Left ventricle myocardium inferior (tissue), 1 donor: ENCODE measurements around the gene MAML2. TPM values are rescaled to one million over a fixed set of nuclear protein-coding genes. Genes with fewer than 3 reads are reported as not detected.

Experiments
- DNase-seq: peaks from one replicate; pipeline ENCODE4 v3.0.0-alpha.2; 2020
- H3K27ac ChIP-seq: fragments of 200-600 bp; replicated peaks from 2 replicates; pipeline ENCODE4 v1.8.0; 2021
- H3K27me3 ChIP-seq: fragments of 200-600 bp; 2 replicates; pipeline ENCODE4 v1.8.0; 2021; ENCODE audit warnings: low read depth
- H3K36me3 ChIP-seq: fragments of 200-600 bp; 2 replicates; pipeline ENCODE4 v1.8.0; 2021
- H3K4me1 ChIP-seq: fragments of 200-600 bp; 2 replicates; pipeline ENCODE4 v1.8.0; 2021
- H3K4me3 ChIP-seq: fragments of 200-600 bp; 2 replicates; pipeline ENCODE4 v1.8.0; 2021; ENCODE audit warnings: mild to moderate bottlenecking, moderate library complexity
- H3K9me3 ChIP-seq: fragments of 200-600 bp; replicated peaks from 2 replicates; pipeline ENCODE4 v1.8.0; 2021
- intact Hi-C: fragments of 100-400 bp; cut with micrococcal nuclease; formaldehyde crosslinking; loops from one replicate; pipeline ENCODE4 v1.11.0; 2022
- total RNA-seq: library from RNA; stranded (reverse); fragmentation: NEBNext Ultra II Directional; extraction: Animal tissue kit (Norgen Biotek cat#: 25700); gene quantifications from one replicate; pipeline ENCODE4 v1.2.1, GENCODE V29; 2021
- TF ChIP-seq, protein P1 (sequence below): fragments of 200-600 bp; IDR thresholded peaks from 2 replicates; pipeline ENCODE4 v1.8.0; 2021; ENCODE audit warnings: antibody characterized with exemption, mild to moderate bottlenecking, borderline replicate concordance
- donor health status: DM: no; HTN: yes; CAD: no; lungs with severe emphysema.

MAML2 gene
- total RNA-seq, 1 donor from 2014 or later, result 4.5 TPM

DNA sequence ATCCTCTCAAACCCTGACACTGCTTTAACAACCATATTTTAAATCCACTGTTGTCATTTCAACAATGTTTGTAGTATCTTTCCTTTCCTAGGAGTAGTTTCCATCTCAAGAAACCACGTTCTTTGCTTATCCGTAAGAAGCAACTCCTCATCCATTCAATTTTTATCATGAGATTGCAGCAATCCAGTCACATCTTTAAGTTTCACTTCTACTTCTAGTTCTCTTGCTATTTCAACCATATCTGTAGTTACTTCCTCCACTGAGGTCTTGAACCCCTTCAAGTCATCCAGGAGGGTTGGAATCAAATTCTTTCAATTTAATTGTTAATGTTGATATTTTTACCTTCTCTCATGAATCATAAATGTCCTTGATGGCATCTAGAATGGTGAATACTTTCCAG, 24.3 kb upstream of the MAML2 start:
- intact Hi-C loops, result no loop called here
- Histone ChIP-seq H3K9me3 (peaks cover 10% of the 10 kb centered on the region), H3K4me1 (no peaks in the 10 kb centered on the region), H3K27ac (no peak overlapping the region), H3K27me3 (no peaks in the 10 kb centered on the region), H3K4me3 (no peak overlapping the region), H3K36me3 (peaks cover 79% of the 10 kb centered on the region)
- TF ChIP-seq, protein P1, sequence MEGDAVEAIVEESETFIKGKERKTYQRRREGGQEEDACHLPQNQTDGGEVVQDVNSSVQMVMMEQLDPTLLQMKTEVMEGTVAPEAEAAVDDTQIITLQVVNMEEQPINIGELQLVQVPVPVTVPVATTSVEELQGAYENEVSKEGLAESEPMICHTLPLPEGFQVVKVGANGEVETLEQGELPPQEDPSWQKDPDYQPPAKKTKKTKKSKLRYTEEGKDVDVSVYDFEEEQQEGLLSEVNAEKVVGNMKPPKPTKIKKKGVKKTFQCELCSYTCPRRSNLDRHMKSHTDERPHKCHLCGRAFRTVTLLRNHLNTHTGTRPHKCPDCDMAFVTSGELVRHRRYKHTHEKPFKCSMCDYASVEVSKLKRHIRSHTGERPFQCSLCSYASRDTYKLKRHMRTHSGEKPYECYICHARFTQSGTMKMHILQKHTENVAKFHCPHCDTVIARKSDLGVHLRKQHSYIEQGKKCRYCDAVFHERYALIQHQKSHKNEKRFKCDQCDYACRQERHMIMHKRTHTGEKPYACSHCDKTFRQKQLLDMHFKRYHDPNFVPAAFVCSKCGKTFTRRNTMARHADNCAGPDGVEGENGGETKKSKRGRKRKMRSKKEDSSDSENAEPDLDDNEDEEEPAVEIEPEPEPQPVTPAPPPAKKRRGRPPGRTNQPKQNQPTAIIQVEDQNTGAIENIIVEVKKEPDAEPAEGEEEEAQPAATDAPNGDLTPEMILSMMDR, result no peak
- no peak for DNase-seq

- intact Hi-C loops, result no loop called here
- no peak for DNase-seq
- Histone ChIP-seq H3K27ac (no peak overlapping the region), H3K36me3 (peaks cover 78% of the 10 kb centered on the region), H3K4me1 (no peaks in the 10 kb centered on the region), H3K27me3 (no peaks in the 10 kb centered on the region), H3K4me3 (no peak overlapping the region), H3K9me3 (peaks cover 10% of the 10 kb centered on the region)
- TF ChIP-seq, protein P1, result no peak
Measured at GRCh38 chr11:96366024-96366423, 23.0 kb upstream of the MAML2 start.

- H3K27ac ChIP-seq, result no peak overlapping the region
- peaks cover 10% of the 10 kb centered on the region for H3K9me3 ChIP-seq
- TF ChIP-seq, protein P1, result no peak
- no peaks in the 10 kb centered on the region for H3K27me3 ChIP-seq
- H3K4me3 ChIP-seq, result no peak overlapping the region
- intact Hi-C loops, result no loop called here
- peaks cover 73% of the 10 kb centered on the region for H3K36me3 ChIP-seq
- no peaks in the 10 kb centered on the region for H3K4me1 ChIP-seq
- DNase-seq, result no peak
Measured at GRCh38 chr11:96365493-96365892, 22.5 kb upstream of the MAML2 start.

DNA sequence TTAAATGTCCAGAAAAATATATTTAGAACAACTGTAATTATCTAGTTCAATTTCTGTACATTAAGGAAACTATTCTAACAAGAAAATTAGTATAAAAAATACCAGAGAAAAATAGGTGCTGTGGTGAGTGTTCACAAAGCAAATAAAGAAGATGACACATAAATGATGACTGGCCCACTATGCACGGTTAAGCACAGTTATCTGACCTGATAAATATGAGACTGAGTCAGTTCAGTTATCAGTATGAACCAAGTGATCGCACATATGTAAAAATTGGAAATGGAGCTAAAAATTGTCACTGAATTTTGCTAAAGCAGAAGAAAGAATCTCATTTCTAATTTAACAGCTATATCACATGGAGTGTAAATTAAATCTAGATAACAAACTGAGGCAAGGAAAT, 18.8 kb upstream of the MAML2 start:
- intact Hi-C loops, result no loop called here
- H3K27me3 ChIP-seq, result no peaks in the 10 kb centered on the region
- H3K36me3 ChIP-seq, result peaks cover 66% of the 10 kb centered on the region

GRCh38 chr11:96358321-96358720, 15.3 kb upstream of the MAML2 start:
- Histone ChIP-seq H3K4me1 (no peaks in the 10 kb centered on the region), H3K27ac (no peak overlapping the region), H3K27me3 (no peaks in the 10 kb centered on the region), H3K9me3 (no peaks in the 10 kb centered on the region), H3K4me3 (no peak overlapping the region), H3K36me3 (peaks cover 73% of the 10 kb centered on the region)
- TF ChIP-seq, protein P1, result no peak
- intact Hi-C loops, result loop anchor here (10.0 kb wide), 1 partner anchor 514 kb away; no protein-coding TSS in a partner anchor
- no peak for DNase-seq

More for the DNA sequence above, 18.8 kb upstream of the MAML2 start:
- Histone ChIP-seq H3K4me1 (no peaks in the 10 kb centered on the region), H3K9me3 (no peaks in the 10 kb centered on the region), H3K27ac (no peak overlapping the region), H3K4me3 (no peak overlapping the region)
- no peak for DNase-seq
- TF ChIP-seq, protein P1, result no peak

- H3K4me3 ChIP-seq, result no peak overlapping the region
- H3K36me3 ChIP-seq, result peaks cover 77% of the 10 kb centered on the region
- DNase-seq, result no peak
- intact Hi-C loops, result loop anchor here (10.0 kb wide), 1 partner anchor 513 kb away; no protein-coding TSS in a partner anchor
- H3K27ac ChIP-seq, result no peak overlapping the region
- H3K9me3 ChIP-seq, result no peaks in the 10 kb centered on the region
- H3K27me3 ChIP-seq, result no peaks in the 10 kb centered on the region
- no peaks in the 10 kb centered on the region for H3K4me1 ChIP-seq
- TF ChIP-seq, protein P1, result no peak
Measured at GRCh38 chr11:96357794-96358193, 14.8 kb upstream of the MAML2 start.
